T-helper 1 cell treated with Interleukin-12 subunit alpha and Interleukin-12 subunit beta and Interleukin-4 antibody, amounts not matched to agents 30 ng/mL and 1 ng/mL, for 36 hours (primary cell): ENCODE data around the gene MRPL53. TPM values are rescaled to one million over a fixed set of nuclear protein-coding genes. Genes with fewer than 3 reads are reported as not detected.
"Not testable (repeated sequence)": the region's sequence is repeated elsewhere in the genome, so short reads cannot be mapped to it uniquely, and the experiment has no call there.

ENCODE experiments used
- intact Hi-C: fragments of 100-400 bp; cut with micrococcal nuclease; formaldehyde crosslinking; loops from one replicate; pipeline ENCODE4 v1.15.1; 2024
- total RNA-seq: library from RNA; stranded (reverse); gene quantifications from 2 replicates; pipeline ENCODE4 v1.2.3, GENCODE V29; 2022

Gene MRPL53
- total RNA-seq, 1 donor from 2014 or later, result 121 TPM

GRCh38 chr2:74457129-74457548 is 15.3 kb downstream of the MRPL53 start:
- intact Hi-C loops, result loop anchor here (5.0 kb wide), 1 partner anchor 1070 kb away; the partner anchor contains the start of gene ALMS1

- intact Hi-C loops, result loop anchor here (1.0 to 5.0 kb wide), 17 partner anchors 10 to 1222 kb away; partner anchors contain the start of genes ALMS1, AUP1, DGUOK and DOK1
Measured at GRCh38 chr2:74454654-74455511, 17.6 kb downstream of the MRPL53 start, which contains the start of gene INO80B. INO80B (plus strand) TSS chr2:74455087; CDS start chr2:74455117, 30 bp downstream.

DNA sequence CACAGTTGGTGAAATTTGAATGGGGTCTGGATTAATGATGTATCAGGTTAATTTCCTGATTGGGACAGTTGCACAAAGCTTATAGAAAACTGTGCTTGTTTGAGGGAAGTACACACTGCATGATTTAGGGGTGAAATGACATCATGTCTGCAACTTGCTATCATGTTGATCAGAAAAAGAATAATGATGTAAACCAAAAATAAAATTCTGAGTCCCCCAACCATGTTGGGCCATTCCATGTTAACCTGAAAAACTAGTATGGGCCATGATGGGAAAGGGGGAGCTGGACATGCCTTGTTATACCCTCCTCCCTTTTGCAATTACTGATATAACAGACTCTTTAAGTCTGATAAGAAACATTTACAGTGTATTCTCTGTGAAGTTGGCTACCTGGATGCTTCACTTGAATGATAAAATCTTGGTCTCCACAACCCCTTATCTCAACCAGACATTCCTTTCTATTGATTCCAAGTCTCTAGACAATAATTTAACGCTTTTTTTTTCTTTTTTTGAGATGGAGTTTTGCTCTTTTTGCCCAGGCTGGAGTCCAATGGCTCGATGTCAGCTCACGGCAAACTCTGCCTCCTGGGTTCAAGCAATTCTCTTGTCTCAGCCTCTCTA is 21.8 kb downstream of the MRPL53 start:
- intact Hi-C loops, result no loop called here

GRCh38 chr2:74448771-74449170 is 23.7 kb downstream of the MRPL53 start:
- intact Hi-C loops, result no loop called here

- intact Hi-C loops, result no loop called here
Measured at GRCh38 chr2:74447230-74447999, 25.1 kb downstream of the MRPL53 start.

DNA sequence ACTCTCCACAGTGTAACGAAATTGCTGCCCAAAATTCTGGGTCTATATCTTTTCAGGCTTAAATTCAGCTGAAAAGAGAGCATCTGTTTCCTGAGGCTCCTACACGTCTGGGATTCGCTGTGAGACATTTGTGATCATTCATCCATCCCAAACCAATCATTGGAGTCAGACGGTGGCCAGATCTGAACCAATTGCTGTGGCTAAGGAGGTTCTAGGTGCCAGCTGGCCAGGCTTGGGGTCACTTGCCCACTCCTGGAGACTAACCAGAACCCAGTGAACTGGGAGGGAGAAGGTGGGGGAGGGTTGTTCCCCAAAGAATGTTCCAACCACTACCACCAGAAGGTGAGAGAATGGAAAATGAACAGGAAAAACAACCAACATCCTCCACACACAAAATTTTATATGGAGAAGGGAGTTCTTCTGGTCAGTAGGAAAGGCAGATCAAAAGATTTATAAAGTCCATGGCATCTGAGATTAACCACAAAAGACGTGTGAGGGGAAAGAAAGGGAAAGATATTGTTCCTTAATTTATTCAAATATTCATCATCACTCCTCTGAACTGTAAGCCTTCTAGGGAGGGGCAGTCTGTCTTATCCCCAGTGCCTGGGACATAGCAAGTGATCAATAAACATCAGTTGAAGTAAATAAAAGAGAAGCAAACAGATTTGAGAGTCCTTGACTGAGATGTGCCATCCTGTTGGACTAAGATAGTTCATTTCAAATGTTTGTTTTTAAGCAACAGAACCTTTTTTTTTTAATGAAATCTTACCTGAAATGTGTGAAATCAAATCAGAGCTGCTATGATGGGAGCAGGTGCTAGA is 27.8 kb downstream of the MRPL53 start:
- intact Hi-C loops, result no loop called here

GRCh38 chr2:74442483-74443297 is 29.8 kb downstream of the MRPL53 start:
- intact Hi-C loops, result not testable (repeated sequence)

DNA sequence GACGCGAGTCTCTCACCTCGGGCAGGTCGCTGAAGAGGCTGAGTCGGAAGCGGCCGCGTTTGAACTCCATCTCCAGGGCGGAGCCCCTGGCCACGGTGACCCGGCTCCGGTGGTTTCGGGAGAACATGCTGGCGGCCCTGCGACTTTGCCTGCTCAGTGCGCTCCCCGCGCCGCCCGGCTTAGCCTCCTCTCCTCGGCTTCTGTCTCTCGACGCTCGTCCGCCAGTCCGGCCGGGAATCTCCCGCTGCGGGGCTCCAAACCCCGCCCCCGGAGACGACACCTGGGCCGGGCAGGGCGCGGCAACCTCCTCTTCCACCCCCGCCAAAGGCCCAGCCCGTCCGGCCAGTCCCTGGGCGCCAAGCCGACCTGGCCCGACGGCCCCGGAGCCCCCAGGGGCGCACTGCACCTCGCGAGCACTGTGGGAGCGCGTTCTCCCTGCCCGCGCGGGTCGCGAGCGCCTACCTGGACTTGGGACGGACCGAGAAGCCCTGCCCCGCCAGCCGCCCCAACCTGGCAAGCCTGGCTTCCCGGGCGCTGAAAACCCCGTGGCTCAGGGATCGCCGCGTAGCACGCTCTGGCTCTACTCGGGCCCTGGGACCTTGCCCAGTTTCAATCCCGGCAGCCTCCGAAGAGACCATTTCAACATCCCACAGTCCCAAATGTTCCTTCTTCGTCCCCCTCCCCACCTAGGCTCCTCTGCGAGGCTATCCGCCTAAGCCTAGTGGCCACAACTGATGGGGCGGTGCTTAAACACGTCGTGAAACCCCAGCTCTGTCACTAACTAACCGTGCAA is 30.6 kb downstream of the MRPL53 start, which contains the start of gene RTKN:
Gene RTKN, minus strand, starts transcription at position 248 of the 793 bp plus-strand sequence. Its CDS starts 121 bp downstream, at position 127.
- intact Hi-C loops, result loop anchor here (1.0 kb wide), 1 partner anchor 20 kb away; no protein-coding TSS in a partner anchor

DNA sequence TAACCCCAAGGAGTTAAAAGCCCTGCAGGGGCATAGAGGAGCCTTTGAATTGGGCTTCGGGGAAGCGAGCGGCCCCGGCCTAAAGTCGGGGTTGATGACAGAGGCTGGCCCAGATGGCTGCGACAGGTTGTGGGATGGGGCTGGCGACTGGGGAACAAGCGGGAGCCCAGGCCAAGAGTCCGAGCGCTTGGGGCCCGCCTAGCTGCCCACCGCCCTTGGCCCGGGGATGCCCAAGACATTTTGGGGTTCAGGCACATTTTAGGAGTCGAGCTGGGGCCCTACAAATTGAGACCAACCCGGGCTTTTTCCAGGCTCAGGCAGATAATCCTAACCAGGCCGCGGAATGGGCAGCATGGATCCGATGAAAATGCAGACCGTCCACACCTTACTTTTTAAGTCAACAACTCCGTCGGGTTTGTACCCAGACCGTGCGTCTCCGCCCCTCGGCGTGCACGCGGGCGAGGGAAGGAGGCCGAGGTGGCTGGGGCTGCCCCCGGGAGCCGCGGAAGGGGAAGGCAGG is 31.2 kb downstream of the MRPL53 start:
- intact Hi-C loops, result loop anchor here (1.0 kb wide), 1 partner anchor 19 kb away; no protein-coding TSS in a partner anchor

DNA sequence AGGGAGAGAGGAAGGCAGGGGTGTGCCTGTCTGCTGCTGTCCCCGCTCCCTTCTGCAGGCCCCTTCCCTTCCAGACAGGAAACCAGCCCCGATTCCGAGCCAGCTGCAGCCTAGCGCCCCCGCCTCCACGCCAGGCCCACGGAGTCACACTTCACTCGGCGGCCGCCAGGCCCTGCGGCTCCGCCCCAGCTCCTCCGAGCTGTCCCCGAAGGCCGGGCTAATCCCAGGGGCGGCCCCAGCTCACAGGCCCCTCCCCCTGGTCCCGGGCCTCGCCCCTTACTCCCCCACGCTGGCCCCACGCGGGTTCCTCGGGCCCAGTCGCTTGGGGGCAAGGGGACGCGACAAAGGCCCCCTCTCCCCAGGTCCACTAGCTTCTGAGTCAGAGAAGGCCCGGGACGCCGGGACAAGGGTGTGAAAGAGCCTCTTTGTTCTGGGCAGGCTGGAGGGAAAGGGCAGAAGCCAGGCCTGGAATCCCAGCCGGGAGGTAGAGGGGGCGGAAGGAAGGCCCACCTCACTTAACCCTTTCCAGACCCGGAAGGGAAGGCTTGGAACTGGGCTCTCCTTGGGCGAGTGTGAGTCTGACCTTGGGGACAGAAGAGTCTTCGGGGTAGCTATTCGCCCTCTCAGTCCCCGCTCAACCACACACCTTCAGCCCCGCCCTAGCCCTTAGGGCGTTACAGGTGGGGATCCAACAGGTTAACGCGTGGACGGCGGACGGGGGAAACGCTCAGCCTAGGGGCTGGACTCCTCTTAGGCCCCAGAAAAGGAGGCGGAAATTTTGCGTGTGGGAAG is 31.9 kb downstream of the MRPL53 start:
- intact Hi-C loops, result loop anchor here (1.0 kb wide), 2 partner anchors 14 to 18 kb away; no protein-coding TSS in a partner anchor

GRCh38 chr2:74439803-74440377 is 32.6 kb downstream of the MRPL53 start:
- intact Hi-C loops, result loop anchor here (1.0 kb wide), 1 partner anchor 14 kb away; no protein-coding TSS in a partner anchor

- intact Hi-C loops, result no loop called here
Measured at GRCh38 chr2:74439373-74439772, 33.1 kb downstream of the MRPL53 start.

DNA sequence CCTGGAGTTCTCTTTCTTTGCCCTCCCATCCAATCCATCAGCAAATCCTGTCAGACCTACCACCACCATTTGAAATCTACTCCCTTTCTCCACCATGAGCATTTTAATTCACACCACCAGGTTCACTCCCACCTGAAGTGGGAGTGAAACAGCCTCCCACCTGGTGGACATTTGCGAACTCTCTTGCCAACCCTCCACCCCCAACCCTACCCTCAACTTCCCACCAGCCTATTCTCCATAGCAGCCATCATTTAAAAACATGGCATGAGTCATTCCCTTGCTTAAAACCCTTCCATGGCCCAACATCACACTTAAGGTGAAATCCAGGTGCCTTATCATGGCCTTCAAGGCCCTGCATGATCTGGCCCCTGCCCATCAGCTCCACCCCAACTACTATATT is 34.2 kb downstream of the MRPL53 start:
- intact Hi-C loops, result no loop called here

- intact Hi-C loops, result no loop called here
Measured at GRCh38 chr2:74436848-74437695, 35.4 kb downstream of the MRPL53 start.

- intact Hi-C loops, result no loop called here
Measured at GRCh38 chr2:74436111-74436805, 36.2 kb downstream of the MRPL53 start.

GRCh38 chr2:74430502-74430901 is 42.0 kb downstream of the MRPL53 start:
- intact Hi-C loops, result no loop called here
